Transverse colon (tissue), 3 donors: ENCODE results near the gene PPIL1.

ENCODE experiments used
- CTCF ChIP-seq, 5 experiments: fragments of 200-600 bp in 3 of 5; fragments of 450-650 bp in 2 of 5; sonication (generic) in 3 of 5; IDR thresholded peaks; 1 replicate in 2 of 5; 2 replicates in 3 of 5; pipeline ENCODE4 v1.5.1; 2016 to 2017; ENCODE audit warnings: antibody characterized with exemption in 5 of 5, inconsistent platforms in 3 of 5, mild to moderate bottlenecking in 2 of 5, moderate library complexity in 1 of 5
- EP300 ChIP-seq: sonication (generic); formaldehyde crosslinking; IDR thresholded peaks from one replicate; pipeline ENCODE4 v1.6.1; 2017; ENCODE audit warnings: antibody characterized with exemption, low read depth
- POLR2A ChIP-seq: fragments of 450-650 bp; IDR thresholded peaks from one replicate; pipeline ENCODE4 v1.6.1; 2016; ENCODE audit warnings: antibody characterized with exemption, mild to moderate bottlenecking, moderate library complexity

GRCh38 chr6:36916126-36916525, 41.5 kb upstream of the PPIL1 start:
- TF ChIP-seq CTCF (IDR thresholded peaks at IDR 0.05): no peak
- TF ChIP-seq EP300: no peak
- TF ChIP-seq POLR2A: no peak
